OCI-LY3 (cell line): ENCODE measurements around the gene MPRIP.

Source experiments
- H2AFZ ChIP-seq: fragments of 200-600, 300-600 bp; shearing (Covaris generic); 2 replicates; pipeline ENCODE4 v1.6.0; 2014; ENCODE audit warnings: antibody characterized with exemption, low read depth, low read length
- H3K27ac ChIP-seq: fragments of 200-600, 300-600 bp; sonication (generic); 2 replicates; pipeline ENCODE4 v1.5.1; 2014; ENCODE audit warnings: mild to moderate bottlenecking, low read length, moderate library complexity, mixed read lengths
- H3K27me3 ChIP-seq: fragments of 200-600, 300-600 bp; sonication (generic); 2 replicates; pipeline ENCODE4 v1.6.1; 2014; ENCODE audit warnings: low read depth, low read length, mixed read lengths
- H3K36me3 ChIP-seq: fragments of 200-600, 300-600 bp; sonication (generic); replicated peaks from 2 replicates; pipeline ENCODE3; 2014; ENCODE audit warnings: low read depth, low read length, mixed read lengths
- H3K4me1 ChIP-seq: fragments of 300-600, 200-600 bp; sonication (generic); 2 replicates; pipeline ENCODE4 v1.6.1; 2014; ENCODE audit warnings: low read length, mixed read lengths
- H3K4me2 ChIP-seq: fragments of 200-600, 300-600 bp; sonication (generic); 2 replicates; pipeline ENCODE4 v1.6.1; 2014; ENCODE audit warnings: low read length, mixed read lengths
- H3K4me3 ChIP-seq: fragments of 300-600, 200-600 bp; sonication (generic); 2 replicates; pipeline ENCODE4 v1.5.1; 2014; ENCODE audit warnings: antibody characterized with exemption, mild to moderate bottlenecking, low read length, moderate library complexity
- H3K79me2 ChIP-seq: fragments of 300-600, 200-600 bp; shearing (Covaris generic); 2 replicates; pipeline ENCODE4 v1.6.1; 2014; ENCODE audit warnings: mild to moderate bottlenecking, low read length, mixed read lengths
- H3K9ac ChIP-seq: fragments of 300-600, 200-600 bp; shearing (Covaris generic); 2 replicates; pipeline ENCODE4 v1.6.0; 2014; ENCODE audit warnings: mild to moderate bottlenecking, low read length, moderate library complexity
- H3K9me3 ChIP-seq: fragments of 200-600, 300-600 bp; shearing (Covaris generic); 2 replicates; pipeline ENCODE4 v1.6.1; 2014; ENCODE audit warnings: low read length, mixed read lengths; ENCODE audit not compliant: insufficient read depth
- H4K20me1 ChIP-seq: fragments of 200-600, 300-600 bp; sonication (generic); 2 replicates; pipeline ENCODE4 v1.6.1; 2016; ENCODE audit warnings: low read length, mixed read lengths; ENCODE audit not compliant: insufficient read depth
- EZH2phosphoT487 ChIP-seq: fragments of 200-600 bp; shearing (Covaris generic); IDR thresholded peaks from 2 replicates; pipeline ENCODE4 v1.6.1; 2018; ENCODE audit warnings: antibody characterized with exemption, mixed run types, low read depth
- TF ChIP-seq, protein P1 (sequence below): fragments of 200-600, 300-600 bp; sonication (generic); IDR thresholded peaks from 2 replicates; pipeline ENCODE4 v1.5.1; 2014; ENCODE audit warnings: antibody characterized with exemption, low read length, low read depth

MPRIP gene

DNA sequence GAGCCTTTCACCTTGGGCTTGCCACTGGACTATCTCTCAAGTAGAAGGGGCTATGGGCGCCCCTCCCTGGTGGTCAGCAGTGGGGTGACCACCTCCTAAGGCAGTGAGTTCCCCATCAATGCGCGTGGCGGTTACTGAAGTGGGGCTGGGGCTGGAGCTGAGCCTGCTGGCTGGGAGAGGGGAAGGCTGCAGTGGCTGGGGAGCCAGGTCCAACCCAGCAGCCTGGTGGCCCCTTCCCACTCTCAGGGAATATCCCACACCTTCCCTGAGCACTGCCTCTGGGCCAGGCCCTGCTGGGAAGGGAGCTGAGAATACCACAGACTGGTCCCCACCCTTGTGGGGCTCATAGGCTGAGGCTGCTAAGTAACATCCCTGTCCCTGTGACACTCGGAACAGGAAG, 19.8 kb upstream of the MPRIP start:
- H3K4me2 ChIP-seq, result no peak overlapping the region

DNA sequence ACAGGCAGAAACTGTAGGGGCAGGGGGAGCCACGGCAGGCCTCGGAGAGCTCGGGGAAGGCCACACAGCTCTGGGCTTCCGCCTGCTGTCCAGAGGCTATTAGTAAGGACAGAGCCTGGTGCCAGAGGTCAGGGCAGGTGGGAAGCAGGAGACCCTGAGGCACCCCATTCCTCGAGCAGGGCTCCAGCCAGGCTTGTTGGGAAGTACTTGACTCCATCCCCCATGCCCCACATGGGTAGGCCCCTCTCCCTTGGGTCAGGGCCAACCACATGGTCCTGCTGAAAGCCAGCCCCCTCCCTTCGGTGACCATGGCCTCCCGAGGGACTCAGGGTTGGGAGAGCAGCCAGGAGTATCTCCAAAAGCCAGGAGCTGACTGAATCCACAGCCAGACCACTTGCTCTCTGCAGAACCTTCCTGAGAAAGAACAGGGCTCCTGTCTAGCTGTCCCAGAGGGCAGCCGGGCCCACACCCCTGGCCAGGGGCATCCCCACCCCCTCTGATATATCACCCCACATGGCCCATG, 17.4 kb upstream of the MPRIP start:
- Histone ChIP-seq H3K9me3 (no peaks in the 10 kb centered on the region), H2AFZ (no peak overlapping the region), H3K36me3 (no peaks in the 10 kb centered on the region), H3K79me2 (no peaks in the 10 kb centered on the region), H4K20me1 (no peaks in the 10 kb centered on the region), H3K27me3 (peaks cover 4% of the 10 kb centered on the region; the same call in 1 of the 2 replicates), H3K4me3 (no peak overlapping the region), H3K4me1 (no peaks in the 10 kb centered on the region), H3K27ac (no peak overlapping the region), H3K9ac (no peak overlapping the region), H3K4me2 (no peak overlapping the region)
- TF ChIP-seq EZH2phosphoT487, result no peak
- TF ChIP-seq, protein P1, sequence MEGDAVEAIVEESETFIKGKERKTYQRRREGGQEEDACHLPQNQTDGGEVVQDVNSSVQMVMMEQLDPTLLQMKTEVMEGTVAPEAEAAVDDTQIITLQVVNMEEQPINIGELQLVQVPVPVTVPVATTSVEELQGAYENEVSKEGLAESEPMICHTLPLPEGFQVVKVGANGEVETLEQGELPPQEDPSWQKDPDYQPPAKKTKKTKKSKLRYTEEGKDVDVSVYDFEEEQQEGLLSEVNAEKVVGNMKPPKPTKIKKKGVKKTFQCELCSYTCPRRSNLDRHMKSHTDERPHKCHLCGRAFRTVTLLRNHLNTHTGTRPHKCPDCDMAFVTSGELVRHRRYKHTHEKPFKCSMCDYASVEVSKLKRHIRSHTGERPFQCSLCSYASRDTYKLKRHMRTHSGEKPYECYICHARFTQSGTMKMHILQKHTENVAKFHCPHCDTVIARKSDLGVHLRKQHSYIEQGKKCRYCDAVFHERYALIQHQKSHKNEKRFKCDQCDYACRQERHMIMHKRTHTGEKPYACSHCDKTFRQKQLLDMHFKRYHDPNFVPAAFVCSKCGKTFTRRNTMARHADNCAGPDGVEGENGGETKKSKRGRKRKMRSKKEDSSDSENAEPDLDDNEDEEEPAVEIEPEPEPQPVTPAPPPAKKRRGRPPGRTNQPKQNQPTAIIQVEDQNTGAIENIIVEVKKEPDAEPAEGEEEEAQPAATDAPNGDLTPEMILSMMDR, result no peak

More for the DNA sequence above, 19.8 kb upstream of the MPRIP start:
- no peak overlapping the region for H3K4me3 ChIP-seq
- no peaks in the 10 kb centered on the region for H3K4me1 ChIP-seq
- no peaks in the 10 kb centered on the region for H3K27me3 ChIP-seq
- H3K36me3 ChIP-seq, result no peaks in the 10 kb centered on the region
- H3K79me2 ChIP-seq, result no peaks in the 10 kb centered on the region
- H3K27ac ChIP-seq, result no peak overlapping the region
- H3K9me3 ChIP-seq, result no peaks in the 10 kb centered on the region
- no peak overlapping the region for H2AFZ ChIP-seq
- TF ChIP-seq, protein P1, result no peak
- no peak for TF ChIP-seq EZH2phosphoT487
- no peak overlapping the region for H3K9ac ChIP-seq
- H4K20me1 ChIP-seq, result no peaks in the 10 kb centered on the region

DNA sequence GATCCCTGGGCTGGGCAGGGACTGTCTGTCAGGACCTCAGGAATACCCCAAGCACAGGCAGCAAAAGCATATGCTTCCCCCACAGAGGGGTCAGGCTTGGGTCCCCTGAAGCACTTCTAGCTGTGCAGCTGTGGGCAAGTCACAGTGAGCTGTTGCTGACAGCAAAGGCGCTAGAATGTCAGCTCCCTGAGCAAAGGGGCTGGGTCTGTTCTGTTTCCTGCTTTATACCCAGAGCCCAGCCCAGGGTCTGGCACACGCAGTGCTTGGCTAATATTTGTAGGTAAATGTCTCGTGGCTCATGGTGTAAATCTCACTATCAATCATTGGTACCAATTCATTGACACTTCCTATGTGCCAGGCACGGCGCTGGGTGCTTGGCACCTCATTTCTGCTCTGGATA, 16.6 kb upstream of the MPRIP start:
- Histone ChIP-seq H3K9ac (no peak overlapping the region), H3K36me3 (no peaks in the 10 kb centered on the region), H3K4me2 (no peak overlapping the region), H3K79me2 (no peaks in the 10 kb centered on the region), H3K27me3 (peaks cover 4% of the 10 kb centered on the region; the same call in 1 of the 2 replicates), H3K9me3 (no peaks in the 10 kb centered on the region), H3K27ac (no peak overlapping the region), H4K20me1 (no peaks in the 10 kb centered on the region), H2AFZ (no peak overlapping the region), H3K4me3 (no peak overlapping the region), H3K4me1 (no peaks in the 10 kb centered on the region)
- no peak for TF ChIP-seq EZH2phosphoT487
- TF ChIP-seq, protein P1, result no peak

DNA sequence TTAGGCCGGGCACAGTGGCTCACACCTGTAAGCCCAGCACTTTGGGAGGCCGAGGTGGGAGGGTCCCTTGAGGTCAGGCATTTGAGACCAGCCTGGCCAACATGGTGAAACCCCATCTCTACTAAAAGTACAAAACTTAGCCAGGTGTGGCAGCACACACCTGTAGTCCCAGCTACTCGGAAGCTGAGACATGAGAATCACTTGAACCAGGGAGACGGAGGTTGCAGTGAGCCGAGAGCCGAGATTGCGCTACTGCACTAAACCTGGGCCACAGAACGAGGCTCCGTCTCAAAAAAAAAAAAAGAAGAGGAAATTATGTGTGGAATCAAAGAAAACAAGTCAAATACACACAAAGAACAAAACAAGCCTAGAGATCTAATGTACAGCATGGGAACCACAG, 16.1 kb upstream of the MPRIP start:
- no peak overlapping the region for H3K4me3 ChIP-seq
- no peak overlapping the region for H2AFZ ChIP-seq
- H3K4me2 ChIP-seq, result no peak overlapping the region
- no peaks in the 10 kb centered on the region for H3K36me3 ChIP-seq
- no peaks in the 10 kb centered on the region for H3K4me1 ChIP-seq
- no peaks in the 10 kb centered on the region for H3K9me3 ChIP-seq
- no peak overlapping the region for H3K9ac ChIP-seq
- TF ChIP-seq, protein P1, result no peak
- TF ChIP-seq EZH2phosphoT487, result no peak
- no peak overlapping the region for H3K27ac ChIP-seq
- no peaks in the 10 kb centered on the region for H3K79me2 ChIP-seq
- peaks cover 4% of the 10 kb centered on the region; the same call in 1 of the 2 replicates for H3K27me3 ChIP-seq
- no peaks in the 10 kb centered on the region for H4K20me1 ChIP-seq
